Measurements from ENCODE around the gene SACM1L.

- TF ChIP-seq CTCF (conservative IDR thresholded peaks at IDR 0.05; ENCODE audit: low read depth, low read length) (no peak), POLR2A (IDR thresholded peaks at IDR 0.05; ENCODE audit: low read depth, low read length) (no peak), SMC3 (IDR thresholded peaks at IDR 0.05; ENCODE audit: low read depth, low read length) (no peak), MXI1 (IDR thresholded peaks at IDR 0.05; ENCODE audit: borderline replicate concordance, low read depth, low read length) (no peak), ELK1 (IDR thresholded peaks at IDR 0.05; ENCODE audit: borderline replicate concordance, low read depth, low read length) (no peak), MAZ (IDR thresholded peaks at IDR 0.05; ENCODE audit: borderline replicate concordance, low read depth, low read length) (no peak), USF2 (IDR thresholded peaks at IDR 0.05; ENCODE audit: low read depth, low read length) (no peak), RCOR1 (IDR thresholded peaks at IDR 0.05; ENCODE audit: insufficient replicate concordance, low read length) (no peak)
These were observed 96.5 kb downstream of the SACM1L start for GRCh38 chr3:45785605-45786150.

Data from IMR-90 (cell line).